ENCODE measurements around the gene CHD1L. TPM values are rescaled to one million over a fixed set of nuclear protein-coding genes. Genes with fewer than 3 reads are reported as not detected.

Gene CHD1L
- total and polyA plus RNA-seq, 2 of the 13 experiments (the other 11 are each of a cell fraction or from before 2014, with no cell fraction given): 74.3 to 111 TPM

GRCh38 chr1:147241934-147242448 lies 493 bp upstream of the CHD1L start (continued):
- no peak for TF ChIP-seq ZSCAN20 (CRISPR knock-in tag; IDR thresholded peaks at IDR 0.05; ENCODE audit: borderline replicate concordance)
- no peak for TF ChIP-seq AHR (CRISPR knock-in tag; IDR thresholded peaks at IDR 0.05)

DNA sequence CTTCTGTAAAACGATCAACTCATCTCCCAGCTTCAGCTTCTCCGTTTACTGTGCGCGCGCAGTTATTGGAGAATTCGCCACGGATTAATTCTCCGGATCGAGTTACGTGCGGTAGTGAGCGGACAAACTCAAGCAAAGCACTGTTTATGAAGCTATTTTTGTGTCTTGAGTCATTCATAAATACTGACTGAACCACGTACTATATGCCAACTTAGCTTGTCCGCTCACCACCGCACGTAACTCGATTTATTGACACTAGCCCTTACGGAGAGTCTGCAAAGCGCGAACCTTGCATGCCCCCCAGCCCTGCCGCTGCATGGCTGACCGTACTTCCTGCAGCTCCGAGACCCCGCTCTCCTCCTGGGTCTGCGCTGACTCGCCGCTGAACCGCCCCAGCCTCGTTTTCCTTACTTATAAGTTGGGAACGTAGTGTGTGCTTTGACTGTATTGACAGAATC lies 773 bp downstream of the CHD1L start:
- Histone ChIP-seq H3K4me1 (ENCODE audit: insufficient read depth, low read length) (peaks cover 80% of the 10 kb centered on the region), H3K27me3 (ENCODE audit: control insufficient read depth in 1 of 2, insufficient read depth in 2 of 2, low read length in 2 of 2) (no peaks in the 10 kb centered on the region; a peak in 1 of 5 replicates), H3K9me3 (ENCODE audit: low read length) (no peaks in the 10 kb centered on the region), H3K9ac (ENCODE audit: insufficient read depth, low read depth, low read length) (peak overlapping the region; percentile 92), H3K4me2 (ENCODE audit: low read depth, low read length) (peak overlapping the region; percentile 88), H4K20me1 (ENCODE audit: insufficient read depth, low read length) (peaks cover 17% of the 10 kb centered on the region), H2AFZ (ENCODE audit: low read length) (no peak overlapping the region), H3K36me3 (replicated peaks in 1 of 2; ENCODE audit: control insufficient read depth in 1 of 2, insufficient read depth in 2 of 2, low read length in 2 of 2) (no peaks in the 10 kb centered on the region), H3K4me3 (replicated peaks in 1 of 3; ENCODE audit: insufficient read depth in 1 of 3, low read depth in 2 of 3, low read length in 3 of 3) (peak overlapping the region; percentile 77 to 97 (median 89)), H3K79me2 (ENCODE audit: insufficient read depth, low read length) (peaks cover 62% of the 10 kb centered on the region), H3K27ac (ENCODE audit: extremely low read length, insufficient read depth, low read length) (peak overlapping the region; percentile 93)
- DNase-seq (ENCODE audit: low spot score) (peak; percentile 24), ATAC-seq (peak; percentile 37), FAIRE-seq (no peak)
- CTCF ChIA-PET (ENCODE audit: low intra/inter-chr PET ratio, low total read pairs): interaction anchor here (0.8 to 4.3 kb wide), 7 partner anchors 18 to 76 kb away, joined by 3 to 141 read pairs (median 4); partner anchors contain the start of genes FMO5 and PRKAB2
- in situ Hi-C loops (cut with HindIII; ENCODE audit: extremely low pct_ligation_motif_present, low pct_unique_long_range_greater_than_20kb): loop anchor here (5.0 kb wide), 1 partner anchor 71 kb away; the partner anchor contains the start of gene PRKAB2
- intact Hi-C loops (cut with micrococcal nuclease; ENCODE audit: unreplicated experiment): no loop called here
- POLR2A ChIA-PET: interaction anchor here (1.1 to 3.3 kb wide), 7 partner anchors 18 to 159 kb away, joined by 3 to 31 read pairs (median 10); partner anchors contain the start of genes FMO5 and PRKAB2
- WGBS (ENCODE audit: low lambda C conversion rate): 1% methylated on average over 10 of the region's 30 CpGs
- BruUV-seq (replicated peaks): no TSS peak
- TF ChIP-seq NFIB (CRISPR knock-in tag; IDR thresholded peaks at IDR 0.05; ENCODE audit: borderline replicate concordance) (no peak), TCF7L2 (IDR thresholded peaks at IDR 0.05; ENCODE audit: low read depth, low read length) (no peak), YY1 (IDR thresholded peaks at IDR 0.05; ENCODE audit: insufficient read depth, insufficient replicate concordance, low read depth, low read length) (peak; percentile 11), GABPA (IDR thresholded peaks at IDR 0.05; ENCODE audit: low read depth, low read length) (no peak), GABPA (CRISPR knock-in tag; IDR thresholded peaks at IDR 0.05; ENCODE audit: low read depth) (peak; percentile 41; the same call in 1 of the 2 replicates), ZNF292 (CRISPR knock-in tag; IDR thresholded peaks at IDR 0.05; ENCODE audit: borderline replicate concordance, low read depth) (0 out of 2 replicates have a peak, but pooled peaks have one; percentile 10), ZZZ3 (CRISPR knock-in tag; IDR thresholded peaks at IDR 0.05; ENCODE audit: borderline replicate concordance) (no peak), HDAC2 (CRISPR knock-in tag; IDR thresholded peaks at IDR 0.05) (0 out of 2 replicates have a peak, but pooled peaks have one; percentile 1), ZNF558 (CRISPR knock-in tag; IDR thresholded peaks at IDR 0.05; ENCODE audit: borderline replicate concordance) (0 out of 2 replicates have a peak, but pooled peaks have one; percentile 33), ZNF34 (CRISPR knock-in tag; IDR thresholded peaks at IDR 0.05; ENCODE audit: borderline replicate concordance) (no peak)
- TF ChIP-seq, protein P1, sequence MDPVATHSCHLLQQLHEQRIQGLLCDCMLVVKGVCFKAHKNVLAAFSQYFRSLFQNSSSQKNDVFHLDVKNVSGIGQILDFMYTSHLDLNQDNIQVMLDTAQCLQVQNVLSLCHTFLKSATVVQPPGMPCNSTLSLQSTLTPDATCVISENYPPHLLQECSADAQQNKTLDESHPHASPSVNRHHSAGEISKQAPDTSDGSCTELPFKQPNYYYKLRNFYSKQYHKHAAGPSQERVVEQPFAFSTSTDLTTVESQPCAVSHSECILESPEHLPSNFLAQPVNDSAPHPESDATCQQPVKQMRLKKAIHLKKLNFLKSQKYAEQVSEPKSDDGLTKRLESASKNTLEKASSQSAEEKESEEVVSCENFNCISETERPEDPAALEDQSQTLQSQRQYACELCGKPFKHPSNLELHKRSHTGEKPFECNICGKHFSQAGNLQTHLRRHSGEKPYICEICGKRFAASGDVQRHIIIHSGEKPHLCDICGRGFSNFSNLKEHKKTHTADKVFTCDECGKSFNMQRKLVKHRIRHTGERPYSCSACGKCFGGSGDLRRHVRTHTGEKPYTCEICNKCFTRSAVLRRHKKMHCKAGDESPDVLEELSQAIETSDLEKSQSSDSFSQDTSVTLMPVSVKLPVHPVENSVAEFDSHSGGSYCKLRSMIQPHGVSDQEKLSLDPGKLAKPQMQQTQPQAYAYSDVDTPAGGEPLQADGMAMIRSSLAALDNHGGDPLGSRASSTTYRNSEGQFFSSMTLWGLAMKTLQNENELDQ (CRISPR knock-in tag; IDR thresholded peaks at IDR 0.05; ENCODE audit: borderline replicate concordance): no peak
- TF ChIP-seq, protein P2, sequence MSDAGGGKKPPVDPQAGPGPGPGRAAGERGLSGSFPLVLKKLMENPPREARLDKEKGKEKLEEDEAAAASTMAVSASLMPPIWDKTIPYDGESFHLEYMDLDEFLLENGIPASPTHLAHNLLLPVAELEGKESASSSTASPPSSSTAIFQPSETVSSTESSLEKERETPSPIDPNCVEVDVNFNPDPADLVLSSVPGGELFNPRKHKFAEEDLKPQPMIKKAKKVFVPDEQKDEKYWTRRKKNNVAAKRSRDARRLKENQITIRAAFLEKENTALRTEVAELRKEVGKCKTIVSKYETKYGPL (CRISPR knock-in tag; IDR thresholded peaks at IDR 0.05): no peak
- TF ChIP-seq, protein P3, sequence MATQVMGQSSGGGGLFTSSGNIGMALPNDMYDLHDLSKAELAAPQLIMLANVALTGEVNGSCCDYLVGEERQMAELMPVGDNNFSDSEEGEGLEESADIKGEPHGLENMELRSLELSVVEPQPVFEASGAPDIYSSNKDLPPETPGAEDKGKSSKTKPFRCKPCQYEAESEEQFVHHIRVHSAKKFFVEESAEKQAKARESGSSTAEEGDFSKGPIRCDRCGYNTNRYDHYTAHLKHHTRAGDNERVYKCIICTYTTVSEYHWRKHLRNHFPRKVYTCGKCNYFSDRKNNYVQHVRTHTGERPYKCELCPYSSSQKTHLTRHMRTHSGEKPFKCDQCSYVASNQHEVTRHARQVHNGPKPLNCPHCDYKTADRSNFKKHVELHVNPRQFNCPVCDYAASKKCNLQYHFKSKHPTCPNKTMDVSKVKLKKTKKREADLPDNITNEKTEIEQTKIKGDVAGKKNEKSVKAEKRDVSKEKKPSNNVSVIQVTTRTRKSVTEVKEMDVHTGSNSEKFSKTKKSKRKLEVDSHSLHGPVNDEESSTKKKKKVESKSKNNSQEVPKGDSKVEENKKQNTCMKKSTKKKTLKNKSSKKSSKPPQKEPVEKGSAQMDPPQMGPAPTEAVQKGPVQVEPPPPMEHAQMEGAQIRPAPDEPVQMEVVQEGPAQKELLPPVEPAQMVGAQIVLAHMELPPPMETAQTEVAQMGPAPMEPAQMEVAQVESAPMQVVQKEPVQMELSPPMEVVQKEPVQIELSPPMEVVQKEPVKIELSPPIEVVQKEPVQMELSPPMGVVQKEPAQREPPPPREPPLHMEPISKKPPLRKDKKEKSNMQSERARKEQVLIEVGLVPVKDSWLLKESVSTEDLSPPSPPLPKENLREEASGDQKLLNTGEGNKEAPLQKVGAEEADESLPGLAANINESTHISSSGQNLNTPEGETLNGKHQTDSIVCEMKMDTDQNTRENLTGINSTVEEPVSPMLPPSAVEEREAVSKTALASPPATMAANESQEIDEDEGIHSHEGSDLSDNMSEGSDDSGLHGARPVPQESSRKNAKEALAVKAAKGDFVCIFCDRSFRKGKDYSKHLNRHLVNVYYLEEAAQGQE (IDR thresholded peaks at IDR 0.05; ENCODE audit: borderline replicate concordance in 1 of 2, low read depth in 1 of 2, low read length in 2 of 2): no peak
